H1 (cell line): ENCODE data around the gene PXDC1. TPM values are rescaled to one million over a fixed set of nuclear protein-coding genes. Genes with fewer than 3 reads are reported as not detected.
A peak's percentile ranks its signal among the peaks of the same experiment; 100 is the strongest.

ENCODE experiments used
- CTCF ChIA-PET: fragments of 300-600 bp; sonication (Branson Sonifier 250); formaldehyde crosslinking; loops from one replicate; lab custom pipeline; 2021; ENCODE audit not compliant: partially characterized antibody; lab: Charles Lee
- POLR2A ChIA-PET: fragments of 300-600 bp; sonication (Branson Sonifier 250); formaldehyde crosslinking; loops from one replicate; lab custom pipeline; 2021; ENCODE audit warnings: inconsistent platforms; ENCODE audit not compliant: partially characterized antibody; lab: Charles Lee
- DNase-seq, 2 experiments: peaks; one replicate each; pipeline versions ENCODE4 v3.0.0 to v3.0.0-alpha.2; 2010 to 2022; ENCODE audit warnings: low spot score in 2 of 2, low read depth in 1 of 2, mixed read lengths in 1 of 2
- FAIRE-seq: peaks from 2 replicates; lab custom pipeline; 2011; peaks lifted over from hg19 to GRCh38; lab: Jason Lieb, UNC
- H2AFZ ChIP-seq: 2 replicates; pipeline ENCODE4 v1.8.1; 2012; ENCODE audit warnings: low read length, inconsistent platforms
- H2AK5ac ChIP-seq: 2 replicates; pipeline ENCODE4 v1.6.1; 2013; ENCODE audit warnings: low read depth, low read length
- H2BK120ac ChIP-seq: replicated peaks from 2 replicates; pipeline ENCODE3; 2013; ENCODE audit warnings: low read depth, low read length, inconsistent platforms
- H2BK12ac ChIP-seq: 2 replicates; pipeline ENCODE4 v1.6.1; 2013; ENCODE audit warnings: low read depth, low read length
- H2BK15ac ChIP-seq: 2 replicates; pipeline ENCODE4 v1.6.1; 2013; ENCODE audit warnings: low read length
- H2BK20ac ChIP-seq: 2 replicates; pipeline ENCODE4 v1.6.1; 2013; ENCODE audit warnings: low read length
- H2BK5ac ChIP-seq: 2 replicates; pipeline ENCODE4 v1.6.1; 2013; ENCODE audit warnings: low read depth, low read length
- H3K14ac ChIP-seq: 2 replicates; pipeline ENCODE4 v1.6.1; 2013; ENCODE audit warnings: inconsistent platforms; ENCODE audit not compliant: insufficient read length
- H3K18ac ChIP-seq: 2 replicates; pipeline ENCODE4 v1.6.1; 2013; ENCODE audit warnings: low read length; ENCODE audit errors: extremely low read depth
- H3K23ac ChIP-seq: 2 replicates; pipeline ENCODE4 v1.6.1; 2013; ENCODE audit warnings: inconsistent platforms; ENCODE audit not compliant: insufficient read length
- H3K23me2 ChIP-seq: 2 replicates; pipeline ENCODE4 v1.6.1; 2013; ENCODE audit warnings: low read depth, low read length
- H3K27ac ChIP-seq: 2 replicates; pipeline ENCODE4 v1.6.1; 2011; ENCODE audit warnings: low read depth, low read length, inconsistent platforms
- H3K27me3 ChIP-seq, 4 experiments: replicated peaks in 1 of 4; 1 replicate in 1 of 4; 2 replicates in 3 of 4; pipeline versions ENCODE4 v1.6.1 to v1.8.1; 2011 to 2013; ENCODE audit warnings: low read length in 3 of 4, mild to moderate bottlenecking in 3 of 4, inconsistent platforms in 2 of 4, mixed read lengths in 2 of 4, moderate library complexity in 1 of 4; ENCODE audit not compliant: control insufficient read depth in 3 of 4, insufficient read depth in 3 of 4; ENCODE audit errors: extremely low read depth in 1 of 4
- H3K36me3 ChIP-seq, 4 experiments: 2 replicates each; pipeline versions ENCODE4 v1.6.1 to v1.8.1; 2011 to 2013; ENCODE audit warnings: mild to moderate bottlenecking in 4 of 4, low read length in 3 of 4, moderate library complexity in 2 of 4, control low read depth in 1 of 4, inconsistent platforms in 1 of 4; ENCODE audit not compliant: insufficient read depth in 4 of 4, control insufficient read depth in 2 of 4
- H3K4ac ChIP-seq: replicated peaks from 2 replicates; pipeline ENCODE3; 2013; ENCODE audit warnings: low read length, low read depth, mixed read lengths, inconsistent platforms; ENCODE audit not compliant: insufficient read length
- H3K4me1 ChIP-seq, 4 experiments: replicated peaks in 1 of 4; 1 replicate in 1 of 4; 2 replicates in 3 of 4; pipeline versions ENCODE4 v1.6.1 to v1.8.1; 2011 to 2013; ENCODE audit warnings: low read length in 3 of 4, inconsistent platforms in 2 of 4, mixed read lengths in 1 of 4; ENCODE audit not compliant: insufficient read depth in 4 of 4, control insufficient read depth in 3 of 4
- H3K4me2 ChIP-seq, 2 experiments: 2 replicates each; pipeline versions ENCODE4 v1.6.1 to v1.8.1; 2011 to 2013; ENCODE audit warnings: low read depth in 2 of 2, low read length in 2 of 2, control low read depth in 1 of 2, inconsistent platforms in 1 of 2, mild to moderate bottlenecking in 1 of 2; ENCODE audit not compliant: insufficient read depth in 1 of 2
- H3K4me3 ChIP-seq, 4 experiments: fragments of 200-600, 300-600 bp in 1 of 4; sonication (generic), shearing (Covaris generic), sonication (Bioruptor Twin) in 1 of 4; 2 replicates each; pipeline versions ENCODE4 v1.5.1 to v1.8.1; 2011 to 2016; ENCODE audit warnings: low read length in 4 of 4, low read depth in 3 of 4, control low read depth in 2 of 4, inconsistent platforms in 2 of 4, mild to moderate bottlenecking in 2 of 4, mixed read lengths in 1 of 4, moderate library complexity in 1 of 4; ENCODE audit not compliant: insufficient read depth in 2 of 4; ENCODE audit errors: extremely low read depth in 1 of 4
- H3K56ac ChIP-seq: replicated peaks from 2 replicates; pipeline ENCODE3; 2013; ENCODE audit warnings: low read depth, mild to moderate bottlenecking, mixed read lengths, low read length, inconsistent platforms; ENCODE audit not compliant: insufficient read length
- H3K79me1 ChIP-seq: 2 replicates; pipeline ENCODE4 v1.6.1; 2013; ENCODE audit warnings: low read depth, low read length, control low read depth
- H3K79me2 ChIP-seq, 2 experiments: 2 replicates each; pipeline versions ENCODE4 v1.6.1 to v1.8.1; 2012 to 2013; ENCODE audit warnings: low read length in 2 of 2, mild to moderate bottlenecking in 2 of 2, inconsistent platforms in 1 of 2; ENCODE audit not compliant: insufficient read depth in 2 of 2, control insufficient read depth in 1 of 2
- H3K9ac ChIP-seq, 4 experiments: replicated peaks in 1 of 4; 1 replicate in 1 of 4; 2 replicates in 3 of 4; pipeline versions ENCODE4 v1.6.1 to v1.8.1; 2011 to 2013; ENCODE audit warnings: low read depth in 3 of 4, low read length in 3 of 4, control low read depth in 2 of 4, mild to moderate bottlenecking in 2 of 4, moderate library complexity in 2 of 4, inconsistent platforms in 1 of 4; ENCODE audit errors: extremely low read depth in 1 of 4
- H3K9me3 ChIP-seq, 2 experiments: 2 replicates each; pipeline versions ENCODE4 v1.6.1 to v1.8.1; 2012 to 2013; ENCODE audit warnings: mild to moderate bottlenecking in 2 of 2, moderate library complexity in 2 of 2, control low read depth in 1 of 2, inconsistent platforms in 1 of 2, low read depth in 1 of 2, low read length in 1 of 2, mixed read lengths in 1 of 2; ENCODE audit not compliant: insufficient read depth in 2 of 2
- H4K20me1 ChIP-seq, 2 experiments: replicated peaks in 1 of 2; 2 replicates each; pipeline versions ENCODE3 to v1.8.1; 2011 to 2013; ENCODE audit warnings: inconsistent platforms in 2 of 2, low read length in 2 of 2, mild to moderate bottlenecking in 1 of 2; ENCODE audit not compliant: insufficient read depth in 2 of 2, control insufficient read depth in 1 of 2
- H4K5ac ChIP-seq: 2 replicates; pipeline ENCODE4 v1.6.1; 2013; ENCODE audit warnings: low read length, low read depth, mixed read lengths, inconsistent platforms; ENCODE audit not compliant: insufficient read length
- H4K8ac ChIP-seq: 2 replicates; pipeline ENCODE4 v1.8.0; 2013; ENCODE audit warnings: mild to moderate bottlenecking, moderate library complexity, low read length, inconsistent platforms; ENCODE audit not compliant: insufficient read depth; ENCODE audit errors: extremely low read depth
- H4K91ac ChIP-seq: replicated peaks from 2 replicates; pipeline ENCODE3; 2013; ENCODE audit warnings: low read length, mixed read lengths, inconsistent platforms; ENCODE audit not compliant: insufficient read length
- ASH2L ChIP-seq: fragments of 200-600, 300-600 bp; sonication (generic); IDR thresholded peaks from one replicate; pipeline ENCODE4 v1.7.1; 2017; ENCODE audit warnings: low read length
- ATF2 ChIP-seq: IDR thresholded peaks from 2 replicates; pipeline ENCODE4 v1.6.1; 2012; ENCODE audit warnings: low read length, inconsistent platforms
- BACH1 ChIP-seq: IDR thresholded peaks from 2 replicates; pipeline ENCODE4 v1.6.1; 2012; ENCODE audit warnings: low read length, improper control_type of control experiment
- CHD1 ChIP-seq: IDR thresholded peaks from 2 replicates; pipeline ENCODE4 v1.6.1; 2012; ENCODE audit warnings: low read depth, low read length, improper control_type of control experiment
- CTBP2 ChIP-seq: IDR thresholded peaks from 2 replicates; pipeline ENCODE4 v1.7.0; 2011; ENCODE audit warnings: borderline replicate concordance, mild to moderate bottlenecking, moderate library complexity, mixed read lengths, low read length; ENCODE audit not compliant: insufficient read depth, insufficient read length
- HDAC2 ChIP-seq, 2 experiments: fragments of 300-600 bp in 1 of 2; sonication (generic) in 1 of 2; IDR thresholded peaks; 2 replicates each; pipeline ENCODE4 v1.6.1; 2011 to 2012; ENCODE audit warnings: low read depth in 2 of 2, low read length in 2 of 2, mild to moderate bottlenecking in 2 of 2, moderate library complexity in 2 of 2, borderline replicate concordance in 1 of 2, inconsistent platforms in 1 of 2
- RNF2 ChIP-seq: fragments of 200-900, 300-1000 bp; sonication (generic); IDR thresholded peaks from 2 replicates; pipeline ENCODE4 v1.7.1; 2016; ENCODE audit warnings: borderline replicate concordance, low read depth, mild to moderate bottlenecking, antibody characterized with exemption, low read length; ENCODE audit not compliant: poor library complexity, severe bottlenecking; ENCODE audit errors: missing control alignments
- SIX5 ChIP-seq: IDR thresholded peaks from 2 replicates; pipeline ENCODE4 v1.6.1; 2011; ENCODE audit warnings: mild to moderate bottlenecking, low read depth, low read length
- SP1 ChIP-seq: IDR thresholded peaks from 2 replicates; pipeline ENCODE4 v1.6.1; 2011; ENCODE audit warnings: low read depth, low read length
- SP2 ChIP-seq: IDR thresholded peaks from 2 replicates; pipeline ENCODE4 v1.6.1; 2012; ENCODE audit warnings: mild to moderate bottlenecking, low read length, inconsistent platforms
- TBP ChIP-seq: IDR thresholded peaks from 2 replicates; pipeline ENCODE4 v1.6.1; 2011; ENCODE audit warnings: low read depth, low read length, improper control_type of control experiment
- WGBS, 2 experiments: shearing (Covaris generic) in 1 of 2; methylation state at CpG; one replicate each; pipeline versions ENCODE4 v1.1.6 to v1.1.7; 2013 to 2015; ENCODE audit warnings: low lambda C conversion rate in 2 of 2, mixed read lengths in 2 of 2, inconsistent platforms in 1 of 2, low coverage in 1 of 2, missing lambda C conversion rate in 1 of 2; ENCODE audit not compliant: insufficient replicate concordance in 2 of 2, insufficient coverage in 1 of 2, insufficient read length in 1 of 2; ENCODE audit errors: extremely low coverage in 1 of 2, missing lambda C conversion rate in 1 of 2; 5-methylcytosine and 5-hydroxymethylcytosine counted together
- polyA plus RNA-seq, 7 experiments: library from polyadenylated mRNA; depleted of rRNA in 3 of 7; stranded (reverse) in 5 of 7; unstranded in 2 of 7; fragments of >200 nt in 5 of 7; fragments of 200-250 nt in 2 of 7; gene quantifications; 1 replicate in 5 of 7; 2 replicates in 1 of 7; 4 replicates in 1 of 7; pipeline versions ENCODE4 v1.2.1 to v1.2.3, GENCODE V29; 2011 to 2013; ENCODE audit warnings: missing spikeins in 2 of 7, mixed read lengths in 2 of 7
- total RNA-seq: library from RNA; stranded (reverse); fragmentation: NEBNext Ultra II Directional; extraction: Animal tissue kit (Norgen Biotek cat#: 25700); gene quantifications from 2 replicates; pipeline ENCODE4 v1.2.1, GENCODE V29; 2021

PXDC1 gene
- total and polyA plus RNA-seq, 2 of the 8 experiments (the other 6 are each of a cell fraction or from before 2014, with no cell fraction given) = 1.7 to 2.0 TPM

- Histone ChIP-seq H4K20me1 (no peaks in the 10 kb centered on the region), H3K14ac (no peak overlapping the region), H3K79me2 (no peaks in the 10 kb centered on the region), H2BK5ac (no peak overlapping the region), H3K27me3 (no peaks in the 10 kb centered on the region), H4K91ac (no peak overlapping the region), H3K4me2 (no peak overlapping the region), H3K56ac (no peak overlapping the region), H3K23ac (no peak overlapping the region), H2BK12ac (no peak overlapping the region), H4K8ac (no peak overlapping the region), H2BK15ac (0 out of 2 replicates have a peak overlapping the region, but pooled peaks have one; percentile 53), H3K4me1 (peaks cover 0 to 12% (median 4%) of the 10 kb centered on the region in 4 experiments; a peak in 6 of 7 replicates), H3K36me3 (no peaks in the 10 kb centered on the region), H3K27ac (no peak overlapping the region), H3K23me2 (no peaks in the 10 kb centered on the region), H3K18ac (no peak overlapping the region), H2BK20ac (no peak overlapping the region), H2AK5ac (no peak overlapping the region), H3K79me1 (no peaks in the 10 kb centered on the region), H2AFZ (no peak overlapping the region), H3K4me3 (no peak overlapping the region), H4K5ac (no peak overlapping the region), H3K9me3 (no peaks in the 10 kb centered on the region), H3K9ac (no peak overlapping the region), H2BK120ac (no peak overlapping the region), H3K4ac (no peak overlapping the region)
- ChIA-PET CTCF (interaction anchor here (1.1 to 4.0 kb wide), 5 partner anchors 8 to 454 kb away, joined by 3 to 17 read pairs (median 4); no protein-coding TSS in a partner anchor), POLR2A (no interaction called here)
- FAIRE-seq = no peak
- 97% methylated on average over 16 of the region's 22 CpGs; no CpG with 5 or more reads in 1 of the 2 experiments for WGBS, 2 experiments
- DNase-seq = no peak
- TF ChIP-seq SP2 (no peak), BACH1 (no peak), CTBP2 (no peak), SIX5 (no peak), CHD1 (no peak), HDAC2 (IDR thresholded peaks at IDR 0.05; ENCODE audit: borderline replicate concordance in 1 of 2, low read depth in 2 of 2, low read length in 2 of 2) (no peak), ASH2L (no peak), ATF2 (no peak), RNF2 (no peak), SP1 (no peak), TBP (no peak)
Observed at GRCh38 chr6:3724451-3725144, 26.9 kb downstream of the PXDC1 start.
